ENCODE data around the gene KDM1B. TPM values are rescaled to one million over a fixed set of nuclear protein-coding genes. Genes with fewer than 3 reads are reported as not detected.

Gene KDM1B, protein sequence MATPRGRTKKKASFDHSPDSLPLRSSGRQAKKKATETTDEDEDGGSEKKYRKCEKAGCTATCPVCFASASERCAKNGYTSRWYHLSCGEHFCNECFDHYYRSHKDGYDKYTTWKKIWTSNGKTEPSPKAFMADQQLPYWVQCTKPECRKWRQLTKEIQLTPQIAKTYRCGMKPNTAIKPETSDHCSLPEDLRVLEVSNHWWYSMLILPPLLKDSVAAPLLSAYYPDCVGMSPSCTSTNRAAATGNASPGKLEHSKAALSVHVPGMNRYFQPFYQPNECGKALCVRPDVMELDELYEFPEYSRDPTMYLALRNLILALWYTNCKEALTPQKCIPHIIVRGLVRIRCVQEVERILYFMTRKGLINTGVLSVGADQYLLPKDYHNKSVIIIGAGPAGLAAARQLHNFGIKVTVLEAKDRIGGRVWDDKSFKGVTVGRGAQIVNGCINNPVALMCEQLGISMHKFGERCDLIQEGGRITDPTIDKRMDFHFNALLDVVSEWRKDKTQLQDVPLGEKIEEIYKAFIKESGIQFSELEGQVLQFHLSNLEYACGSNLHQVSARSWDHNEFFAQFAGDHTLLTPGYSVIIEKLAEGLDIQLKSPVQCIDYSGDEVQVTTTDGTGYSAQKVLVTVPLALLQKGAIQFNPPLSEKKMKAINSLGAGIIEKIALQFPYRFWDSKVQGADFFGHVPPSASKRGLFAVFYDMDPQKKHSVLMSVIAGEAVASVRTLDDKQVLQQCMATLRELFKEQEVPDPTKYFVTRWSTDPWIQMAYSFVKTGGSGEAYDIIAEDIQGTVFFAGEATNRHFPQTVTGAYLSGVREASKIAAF
- total RNA-seq (2022) (11.3 and 13.5 TPM in 2 replicates), Bru-seq, nascent RNA (percentile 52 among the genes with signal in this experiment), BruChase-seq, experiment 1, labeled RNA remaining after a 6-hour chase (percentile 56 among the genes with signal in this experiment), BruChase-seq, experiment 2, labeled RNA remaining after a 2-hour chase (percentile 52 among the genes with signal in this experiment)
- long read RNA-seq, result 0 reads

DNA sequence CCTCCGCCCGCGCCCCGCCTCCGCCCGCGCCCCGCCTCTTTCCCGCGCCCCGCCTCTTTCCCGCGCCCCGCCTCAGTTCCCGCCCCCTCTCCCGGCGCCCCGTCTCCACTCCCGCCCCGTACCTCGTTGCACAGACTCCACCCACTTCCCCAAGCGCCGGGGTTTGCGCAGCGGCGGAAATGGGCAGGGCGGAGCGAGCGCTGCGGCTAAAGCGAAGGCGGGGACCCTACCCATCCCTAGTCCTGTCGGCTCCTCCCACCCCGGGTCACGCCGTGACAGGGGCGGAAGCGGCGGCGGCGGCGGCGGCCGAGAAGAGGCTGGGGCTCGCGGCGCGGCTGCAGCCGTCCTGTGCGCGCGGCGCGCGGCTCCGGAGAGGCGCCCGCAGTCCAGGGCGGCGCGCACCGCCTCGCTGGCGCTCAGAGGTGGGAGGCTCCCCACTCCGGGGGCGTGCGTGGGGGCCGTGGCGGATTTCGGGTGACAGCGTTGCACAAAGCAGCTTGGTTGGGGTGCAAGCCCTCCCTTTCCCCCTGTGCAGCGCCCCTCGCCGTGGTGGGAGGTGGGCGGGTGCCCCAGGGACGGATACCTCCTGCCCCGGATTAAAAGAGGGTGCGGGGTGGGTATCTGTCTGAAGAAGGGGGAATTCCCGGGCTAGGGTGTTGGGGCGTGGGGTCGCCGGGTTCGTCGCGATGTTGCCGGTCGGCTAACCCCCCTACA lies at the start of gene KDM1B:
KDM1B (plus strand) TSS at position 273 of the 714 bp plus-strand sequence. CDS start 4,474 bp downstream, outside the sequence.
- CTCF ChIA-PET, result no interaction called here
- Mint-ChIP-seq H3K4me1 (ENCODE audit: low read depth, unreplicated experiment) (peaks cover 9% of the 10 kb centered on the region), H3K4me3 (ENCODE audit: low read depth, unreplicated experiment) (peak within 1 kb of the TSS; percentile 93), H3K27me3 (ENCODE audit: unreplicated experiment) (no peaks in the 10 kb centered on the region), H3K27ac (ENCODE audit: unreplicated experiment) (peak within 1 kb of the TSS; percentile 81), H3K36me3 (ENCODE audit: insufficient read depth, unreplicated experiment) (peaks cover 27% of the 10 kb centered on the region), H3K9me3 (ENCODE audit: low read depth, unreplicated experiment) (no peaks in the 10 kb centered on the region)
- no TSS peak for BruUV-seq (replicated peaks)
- DNase-seq, result peak; percentile 95
- TF ChIP-seq, protein P1, sequence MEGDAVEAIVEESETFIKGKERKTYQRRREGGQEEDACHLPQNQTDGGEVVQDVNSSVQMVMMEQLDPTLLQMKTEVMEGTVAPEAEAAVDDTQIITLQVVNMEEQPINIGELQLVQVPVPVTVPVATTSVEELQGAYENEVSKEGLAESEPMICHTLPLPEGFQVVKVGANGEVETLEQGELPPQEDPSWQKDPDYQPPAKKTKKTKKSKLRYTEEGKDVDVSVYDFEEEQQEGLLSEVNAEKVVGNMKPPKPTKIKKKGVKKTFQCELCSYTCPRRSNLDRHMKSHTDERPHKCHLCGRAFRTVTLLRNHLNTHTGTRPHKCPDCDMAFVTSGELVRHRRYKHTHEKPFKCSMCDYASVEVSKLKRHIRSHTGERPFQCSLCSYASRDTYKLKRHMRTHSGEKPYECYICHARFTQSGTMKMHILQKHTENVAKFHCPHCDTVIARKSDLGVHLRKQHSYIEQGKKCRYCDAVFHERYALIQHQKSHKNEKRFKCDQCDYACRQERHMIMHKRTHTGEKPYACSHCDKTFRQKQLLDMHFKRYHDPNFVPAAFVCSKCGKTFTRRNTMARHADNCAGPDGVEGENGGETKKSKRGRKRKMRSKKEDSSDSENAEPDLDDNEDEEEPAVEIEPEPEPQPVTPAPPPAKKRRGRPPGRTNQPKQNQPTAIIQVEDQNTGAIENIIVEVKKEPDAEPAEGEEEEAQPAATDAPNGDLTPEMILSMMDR (IDR thresholded peaks at IDR 0.05; ENCODE audit: unreplicated experiment), result no peak
- intact Hi-C loops (cut with micrococcal nuclease; ENCODE audit: unreplicated experiment), result loop anchor here (10.0 kb wide), 1 partner anchor 109 kb away; the partner anchor contains the start of gene DEK

DNA sequence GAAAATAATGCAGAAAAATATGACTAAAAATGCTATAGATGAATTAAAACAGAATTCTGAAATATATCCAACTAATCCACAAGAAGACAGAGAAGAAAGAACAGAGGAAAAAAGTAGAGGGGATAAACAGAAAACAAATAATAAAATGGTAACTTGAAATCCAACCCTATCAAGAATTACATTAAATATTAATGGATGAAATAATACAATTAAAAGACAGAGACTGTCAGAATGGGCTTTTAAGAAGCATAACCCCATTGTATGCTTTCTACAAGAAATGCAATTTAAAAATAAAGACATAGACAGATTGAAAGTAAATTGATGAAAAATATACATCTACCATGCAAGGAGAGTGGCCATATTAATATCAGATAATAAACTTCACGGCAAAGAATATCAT lies 48.2 kb upstream of the KDM1B start:
- H3K4me1 Mint-ChIP-seq (ENCODE audit: low read depth, unreplicated experiment), result no peaks in the 10 kb centered on the region
- H3K27me3 Mint-ChIP-seq (ENCODE audit: unreplicated experiment), result no peaks in the 10 kb centered on the region
- TF ChIP-seq, protein P1 (IDR thresholded peaks at IDR 0.05; ENCODE audit: unreplicated experiment), result no peak
- H3K36me3 Mint-ChIP-seq (ENCODE audit: insufficient read depth, unreplicated experiment), result no peaks in the 10 kb centered on the region
- no TSS peak for BruUV-seq (replicated peaks)
- H3K4me3 Mint-ChIP-seq (ENCODE audit: low read depth, unreplicated experiment), result no peak overlapping the region
- CTCF ChIA-PET, result no interaction called here
- intact Hi-C loops (cut with micrococcal nuclease; ENCODE audit: unreplicated experiment), result no loop called here
- no peak overlapping the region for H3K27ac Mint-ChIP-seq (ENCODE audit: unreplicated experiment)
- no peak for DNase-seq
- no peaks in the 10 kb centered on the region for H3K9me3 Mint-ChIP-seq (ENCODE audit: low read depth, unreplicated experiment)

DNA sequence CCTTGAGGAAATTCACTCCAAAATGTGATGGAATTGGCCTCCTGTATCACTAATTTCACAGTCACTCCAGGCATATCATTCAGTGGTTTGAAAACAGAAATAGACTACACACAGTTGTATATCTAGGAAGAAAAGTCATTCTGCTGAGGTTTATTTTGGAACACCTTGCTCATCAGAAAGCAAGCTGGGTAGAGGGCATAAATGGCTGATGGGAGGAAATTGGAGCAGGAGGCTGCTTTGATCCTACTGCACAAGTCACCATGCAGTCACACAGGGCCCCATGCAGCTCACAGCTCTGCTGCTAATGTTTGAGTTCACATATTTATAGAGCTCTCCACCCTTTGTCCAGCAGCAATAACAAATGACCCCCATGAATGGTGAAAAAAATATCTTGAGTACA lies 45.1 kb upstream of the KDM1B start:
- Mint-ChIP-seq H3K4me1 (ENCODE audit: low read depth, unreplicated experiment) (no peaks in the 10 kb centered on the region), H3K36me3 (ENCODE audit: insufficient read depth, unreplicated experiment) (no peaks in the 10 kb centered on the region), H3K27me3 (ENCODE audit: unreplicated experiment) (no peaks in the 10 kb centered on the region), H3K9me3 (ENCODE audit: low read depth, unreplicated experiment) (no peaks in the 10 kb centered on the region), H3K27ac (ENCODE audit: unreplicated experiment) (no peak overlapping the region), H3K4me3 (ENCODE audit: low read depth, unreplicated experiment) (no peak overlapping the region)
- intact Hi-C loops (cut with micrococcal nuclease; ENCODE audit: unreplicated experiment), result no loop called here
- CTCF ChIA-PET, result no interaction called here
- no peak for DNase-seq
- BruUV-seq (replicated peaks), result no TSS peak
- TF ChIP-seq, protein P1 (IDR thresholded peaks at IDR 0.05; ENCODE audit: unreplicated experiment), result no peak

DNA sequence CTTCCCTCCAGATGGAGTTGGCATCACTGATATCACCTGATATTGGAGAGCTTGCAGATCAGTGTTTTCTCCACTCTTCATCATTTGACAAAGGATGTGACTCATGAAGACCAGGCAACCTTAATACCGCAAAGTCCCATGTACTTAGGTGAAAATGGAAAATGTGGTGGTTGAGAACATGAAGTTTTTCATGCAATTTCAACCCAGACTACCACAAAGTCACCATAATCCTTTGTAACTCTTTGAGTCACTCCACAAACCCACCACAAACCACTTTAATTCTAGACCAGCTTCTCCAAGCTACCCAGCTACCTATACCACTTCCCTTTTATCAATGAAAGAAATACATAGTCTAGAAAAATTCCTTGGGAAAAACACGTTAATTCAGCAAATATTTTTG lies 39.9 kb upstream of the KDM1B start:
- Mint-ChIP-seq H3K27me3 (ENCODE audit: unreplicated experiment) (no peaks in the 10 kb centered on the region), H3K4me3 (ENCODE audit: low read depth, unreplicated experiment) (no peak overlapping the region), H3K4me1 (ENCODE audit: low read depth, unreplicated experiment) (no peaks in the 10 kb centered on the region), H3K9me3 (ENCODE audit: low read depth, unreplicated experiment) (no peaks in the 10 kb centered on the region), H3K36me3 (ENCODE audit: insufficient read depth, unreplicated experiment) (no peaks in the 10 kb centered on the region), H3K27ac (ENCODE audit: unreplicated experiment) (no peak overlapping the region)
- DNase-seq, result no peak
- intact Hi-C loops (cut with micrococcal nuclease; ENCODE audit: unreplicated experiment), result no loop called here
- TF ChIP-seq, protein P1 (IDR thresholded peaks at IDR 0.05; ENCODE audit: unreplicated experiment), result no peak
- CTCF ChIA-PET, result no interaction called here
- BruUV-seq (replicated peaks), result no TSS peak

All from Calu3 (cell line).